Mesenchymal stem cell (in vitro differentiated cells and primary cell): ENCODE results near the gene ECM2.

Source experiments
- DNase-seq: peaks from one replicate; pipeline ENCODE4 v3.0.0-alpha.2; 2013
- H2AFZ ChIP-seq: one replicate; pipeline ENCODE4 v1.6.1; 2013; ENCODE audit warnings: low read depth, mild to moderate bottlenecking, control low read depth, inconsistent platforms, low read length, moderate library complexity
- H2AK5ac ChIP-seq: 2 replicates; pipeline ENCODE4 v1.6.1; 2013; ENCODE audit warnings: low read length, moderate library complexity, mild to moderate bottlenecking, inconsistent platforms; ENCODE audit not compliant: severe bottlenecking
- H2BK120ac ChIP-seq: one replicate; pipeline ENCODE4 v1.6.1; 2013; ENCODE audit warnings: low read depth, mild to moderate bottlenecking, inconsistent platforms, low read length, moderate library complexity
- H2BK12ac ChIP-seq, 2 experiments: one replicate each; pipeline ENCODE4 v1.6.1; 2013; ENCODE audit warnings: inconsistent platforms in 2 of 2, low read length in 2 of 2, mild to moderate bottlenecking in 2 of 2, moderate library complexity in 2 of 2, control low read depth in 1 of 2
- H2BK15ac ChIP-seq: one replicate; pipeline ENCODE4 v1.6.1; 2013; ENCODE audit warnings: mild to moderate bottlenecking, low read depth, inconsistent platforms; ENCODE audit not compliant: poor library complexity, severe bottlenecking
- H2BK5ac ChIP-seq: 2 replicates; pipeline ENCODE4 v1.6.1; 2013; ENCODE audit warnings: low read depth, mild to moderate bottlenecking, low read length, control low read depth, inconsistent platforms; ENCODE audit not compliant: poor library complexity, severe bottlenecking
- H3K14ac ChIP-seq, 2 experiments: one replicate each; pipeline ENCODE4 v1.6.1; 2013; ENCODE audit warnings: inconsistent platforms in 2 of 2, low read length in 2 of 2, control low read depth in 1 of 2, mild to moderate bottlenecking in 1 of 2, moderate library complexity in 1 of 2
- H3K18ac ChIP-seq, 2 experiments: one replicate each; pipeline ENCODE4 v1.6.1; 2013; ENCODE audit warnings: inconsistent platforms in 2 of 2, low read length in 2 of 2, control low read depth in 1 of 2, low read depth in 1 of 2, mild to moderate bottlenecking in 1 of 2
- H3K23ac ChIP-seq, 2 experiments: one replicate each; pipeline ENCODE4 v1.6.1; 2013; ENCODE audit warnings: inconsistent platforms in 2 of 2, low read length in 2 of 2, mild to moderate bottlenecking in 2 of 2, moderate library complexity in 2 of 2, control low read depth in 1 of 2
- H3K27ac ChIP-seq: 2 replicates; pipeline ENCODE4 v1.5.1; 2013; ENCODE audit warnings: mild to moderate bottlenecking, moderate library complexity, low read length, control low read depth, inconsistent platforms; ENCODE audit not compliant: poor library complexity, severe bottlenecking
- H3K27me3 ChIP-seq, 2 experiments: 2 replicates each; pipeline versions ENCODE4 v1.6.1 to v1.7.0; 2013; ENCODE audit warnings: low read length in 2 of 2, mild to moderate bottlenecking in 2 of 2, moderate library complexity in 2 of 2, control low read depth in 1 of 2, inconsistent platforms in 1 of 2; ENCODE audit not compliant: control insufficient read depth in 1 of 2, insufficient read depth in 1 of 2
- H3K36me3 ChIP-seq, 2 experiments: 2 replicates each; pipeline versions ENCODE4 v1.6.1 to v1.7.0; 2013; ENCODE audit warnings: low read length in 2 of 2, control low read depth in 1 of 2, inconsistent platforms in 1 of 2, low read depth in 1 of 2, mild to moderate bottlenecking in 1 of 2; ENCODE audit not compliant: insufficient read depth in 2 of 2, control insufficient read depth in 1 of 2
- H3K4ac ChIP-seq, 2 experiments: one replicate each; pipeline ENCODE4 v1.6.1; 2013; ENCODE audit warnings: inconsistent platforms in 2 of 2, low read length in 2 of 2, mild to moderate bottlenecking in 2 of 2, moderate library complexity in 2 of 2, control low read depth in 1 of 2, low read depth in 1 of 2
- H3K4me1 ChIP-seq: 2 replicates; pipeline ENCODE4 v1.6.1; 2013; ENCODE audit warnings: low read depth, low read length, control low read depth; ENCODE audit not compliant: control insufficient read depth, insufficient read depth
- H3K4me2 ChIP-seq: 2 replicates; pipeline ENCODE4 v1.6.1; 2013; ENCODE audit warnings: low read length, mild to moderate bottlenecking, inconsistent platforms; ENCODE audit not compliant: poor library complexity, severe bottlenecking
- H3K4me3 ChIP-seq, 2 experiments: 2 replicates each; pipeline versions ENCODE4 v1.5.1 to v1.7.0; 2013; ENCODE audit warnings: low read length in 2 of 2, mild to moderate bottlenecking in 2 of 2, control low read depth in 1 of 2, low read depth in 1 of 2; ENCODE audit not compliant: insufficient read depth in 1 of 2
- H3K79me1 ChIP-seq: replicated peaks from 2 replicates; pipeline ENCODE4 v1.6.1; 2013; ENCODE audit warnings: mild to moderate bottlenecking, control low read depth, low read length, inconsistent platforms; ENCODE audit not compliant: poor library complexity, severe bottlenecking
- H3K9ac ChIP-seq: 2 replicates; pipeline ENCODE4 v1.7.0; 2013; ENCODE audit warnings: mild to moderate bottlenecking, low read length, moderate library complexity
- H3K9me3 ChIP-seq: 2 replicates; pipeline ENCODE4 v1.7.0; 2013; ENCODE audit warnings: mild to moderate bottlenecking, low read length; ENCODE audit not compliant: control insufficient read depth
- H4K8ac ChIP-seq: one replicate; pipeline ENCODE4 v1.6.1; 2013; ENCODE audit warnings: inconsistent platforms, mild to moderate bottlenecking, low read length, moderate library complexity
- H4K91ac ChIP-seq: one replicate; pipeline ENCODE4 v1.6.1; 2013; ENCODE audit warnings: mild to moderate bottlenecking, low read length, inconsistent platforms
- WGBS: methylation state at CpG from one replicate; pipeline ENCODE4 v1.1.7; 2013; ENCODE audit warnings: mixed read lengths; 5-methylcytosine and 5-hydroxymethylcytosine counted together

The ECM2 gene

DNA sequence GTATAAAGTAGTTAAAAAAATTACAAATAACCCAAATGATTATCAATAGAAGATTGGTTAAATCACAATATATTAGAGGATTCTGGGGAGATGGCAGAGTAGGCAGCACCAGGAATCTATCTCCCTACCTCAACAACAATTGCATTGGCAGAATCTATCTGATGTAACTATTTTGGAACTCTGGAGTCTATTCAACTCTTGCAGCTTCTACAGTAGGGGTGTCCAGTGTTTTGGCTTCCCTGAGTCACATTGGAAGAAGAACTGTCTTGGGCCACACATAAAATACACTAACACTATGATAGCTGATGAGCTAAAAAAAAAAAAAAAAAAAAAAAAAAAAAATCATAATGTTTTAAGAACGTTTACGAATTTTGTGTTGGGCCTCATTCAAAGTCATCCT, 29.2 kb upstream of the ECM2 start:
- Histone ChIP-seq H3K14ac (no peak overlapping the region), H2BK15ac (no peak overlapping the region), H2BK12ac (no peak overlapping the region), H2BK5ac (no peak overlapping the region), H2BK120ac (no peak overlapping the region), H2AK5ac (no peak overlapping the region), H2AFZ (no peak overlapping the region), H3K4me2 (no peak overlapping the region), H3K9ac (no peak overlapping the region), H3K18ac (no peak overlapping the region), H3K9me3 (no peaks in the 10 kb centered on the region), H3K4me1 (peaks cover 3% of the 10 kb centered on the region), H3K27ac (no peak overlapping the region), H3K27me3 (no peaks in the 10 kb centered on the region), H3K4ac (no peak overlapping the region), H4K91ac (no peak overlapping the region), H3K36me3 (no peaks in the 10 kb centered on the region), H3K4me3 (no peak overlapping the region), H3K79me1 (no peaks in the 10 kb centered on the region), H3K23ac (no peak overlapping the region), H4K8ac (no peak overlapping the region)
- DNase-seq: peak; percentile 6
- WGBS: 91% methylated on average over 2 of the region's 2 CpGs

DNA sequence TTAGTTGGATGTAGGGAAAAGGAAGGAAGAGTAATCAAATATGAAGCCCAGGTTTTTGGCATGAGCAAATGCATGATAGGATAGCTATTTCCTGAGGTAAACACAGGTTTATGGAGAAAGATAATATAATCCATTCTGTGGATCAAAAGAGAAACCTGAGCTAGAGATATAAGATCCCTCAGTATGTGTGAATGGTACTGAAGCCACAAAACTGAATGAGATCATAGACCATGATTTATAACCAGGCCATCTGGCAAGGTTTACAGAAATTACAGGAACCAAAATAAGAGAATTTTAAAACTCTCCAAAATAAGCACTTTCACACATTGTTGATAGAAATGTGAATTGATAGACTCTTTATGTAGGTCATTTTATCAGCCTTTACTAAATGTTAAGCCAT, 28.7 kb upstream of the ECM2 start:
- no peak overlapping the region for H3K4me3 ChIP-seq
- H3K23ac ChIP-seq: no peak overlapping the region
- H4K91ac ChIP-seq: no peak overlapping the region
- DNase-seq: peak; percentile 55
- H3K36me3 ChIP-seq: no peaks in the 10 kb centered on the region
- H3K79me1 ChIP-seq: no peaks in the 10 kb centered on the region
- H2BK120ac ChIP-seq: no peak overlapping the region
- no peaks in the 10 kb centered on the region for H3K27me3 ChIP-seq
- H4K8ac ChIP-seq: no peak overlapping the region
- no peak overlapping the region for H3K9ac ChIP-seq
- no peak overlapping the region for H2BK15ac ChIP-seq
- no peak overlapping the region for H3K27ac ChIP-seq
- H3K4me1 ChIP-seq: peaks cover 3% of the 10 kb centered on the region
- H3K4ac ChIP-seq: no peak overlapping the region
- H3K14ac ChIP-seq: no peak overlapping the region
- H3K4me2 ChIP-seq: no peak overlapping the region
- no peak overlapping the region for H2BK5ac ChIP-seq
- H2AK5ac ChIP-seq: no peak overlapping the region
- no peak overlapping the region for H2BK12ac ChIP-seq
- no peak overlapping the region for H3K18ac ChIP-seq
- no peak overlapping the region for H2AFZ ChIP-seq
- H3K9me3 ChIP-seq: no peaks in the 10 kb centered on the region

DNA sequence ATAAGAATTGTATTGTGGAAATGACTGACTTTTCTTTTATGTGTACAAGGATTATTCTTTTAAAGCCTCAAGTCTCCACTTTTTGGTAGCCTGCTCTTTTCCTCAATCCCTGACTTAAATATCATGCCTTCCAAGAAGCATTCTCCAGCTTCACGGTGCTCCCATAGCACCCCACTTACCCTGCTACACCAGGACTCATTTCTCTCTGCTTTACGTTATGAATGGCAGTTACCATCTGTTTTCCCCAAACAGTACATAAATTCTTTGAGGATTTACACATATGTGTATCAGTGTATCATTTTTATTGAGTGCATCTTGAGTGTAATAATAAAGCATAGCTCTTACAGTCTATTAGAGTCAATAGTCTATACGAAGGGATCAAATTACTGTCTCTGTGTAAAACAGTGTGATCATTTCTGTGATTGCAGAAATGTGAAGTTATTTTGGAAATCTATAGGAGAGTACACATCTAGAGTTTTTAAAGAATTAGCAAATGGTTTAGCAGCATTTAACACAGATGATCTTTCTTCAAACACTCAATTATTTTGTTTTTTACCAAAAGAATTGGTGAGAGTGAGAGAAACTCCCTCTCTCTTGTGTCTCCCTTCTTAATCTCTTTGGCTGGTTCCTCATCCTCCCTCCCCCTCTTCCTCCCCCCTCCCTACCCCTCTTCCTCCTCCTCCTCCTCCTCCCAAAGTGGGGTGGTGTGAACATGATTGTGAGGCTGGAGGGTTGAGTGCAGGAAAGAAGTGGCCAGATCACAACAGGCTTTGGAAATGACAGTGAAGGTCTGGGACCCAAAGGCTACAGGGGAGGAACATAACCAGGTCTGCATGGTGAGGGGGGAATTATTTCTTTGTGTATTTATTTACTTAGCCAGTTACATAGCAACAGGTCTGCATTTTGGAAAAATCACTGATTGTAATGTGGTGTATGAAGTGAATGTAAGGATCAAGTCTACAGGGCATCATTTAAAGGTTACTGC, 27.6 kb upstream of the ECM2 start:
- Histone ChIP-seq H2BK5ac (no peak overlapping the region), H2AK5ac (no peak overlapping the region), H4K91ac (no peak overlapping the region), H2AFZ (no peak overlapping the region), H3K4me1 (peaks cover 3% of the 10 kb centered on the region), H3K4ac (no peak overlapping the region), H3K9me3 (no peaks in the 10 kb centered on the region), H2BK120ac (peak overlapping the region; percentile 34), H3K14ac (no peak overlapping the region), H4K8ac (no peak overlapping the region), H3K9ac (peak overlapping the region; percentile 50), H3K23ac (no peak overlapping the region), H2BK15ac (no peak overlapping the region), H3K18ac (no peak overlapping the region), H2BK12ac (no peak overlapping the region), H3K27ac (no peak overlapping the region), H3K27me3 (no peaks in the 10 kb centered on the region), H3K79me1 (no peaks in the 10 kb centered on the region), H3K4me2 (no peak overlapping the region), H3K36me3 (no peaks in the 10 kb centered on the region), H3K4me3 (no peak overlapping the region)
- WGBS: 71% methylated on average over 2 of the region's 3 CpGs
- peak; percentile 51 for DNase-seq

DNA sequence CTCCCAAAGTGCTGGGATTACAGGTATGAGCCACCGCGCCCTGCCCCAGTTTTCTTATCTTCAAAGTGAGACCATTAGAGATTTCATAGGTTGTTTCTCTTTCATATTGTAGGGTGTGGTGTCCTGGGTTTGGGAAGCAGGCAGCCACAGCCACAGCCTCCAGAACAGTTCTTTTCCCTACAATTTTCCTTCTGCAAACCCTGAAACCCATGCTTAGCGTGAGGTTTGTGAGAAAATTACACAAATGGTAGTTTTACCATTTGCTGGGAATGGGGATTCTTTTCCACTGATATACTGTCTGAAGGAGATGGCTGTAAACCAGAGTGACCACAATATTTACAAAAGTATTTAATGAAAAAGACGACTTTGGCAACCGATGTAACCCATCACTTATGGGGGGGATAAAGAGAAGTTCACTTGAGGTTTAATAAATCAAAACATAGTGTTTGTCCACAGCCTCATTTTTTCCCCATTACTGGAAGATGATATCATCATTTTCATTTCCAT, 26.7 kb upstream of the ECM2 start:
- Histone ChIP-seq H3K9ac (peak overlapping the region; percentile 50), H4K91ac (no peak overlapping the region), H2BK12ac (no peak overlapping the region), H3K79me1 (no peaks in the 10 kb centered on the region), H2AK5ac (no peak overlapping the region), H3K23ac (no peak overlapping the region), H3K27me3 (no peaks in the 10 kb centered on the region), H3K9me3 (no peaks in the 10 kb centered on the region), H2BK5ac (no peak overlapping the region), H3K4me2 (no peak overlapping the region), H3K14ac (no peak overlapping the region), H3K4me1 (peaks cover 3% of the 10 kb centered on the region), H3K4me3 (no peak overlapping the region), H3K18ac (no peak overlapping the region), H2BK120ac (no peak overlapping the region), H3K27ac (no peak overlapping the region), H2BK15ac (no peak overlapping the region), H4K8ac (no peak overlapping the region), H3K4ac (no peak overlapping the region), H2AFZ (no peak overlapping the region), H3K36me3 (no peaks in the 10 kb centered on the region)
- peak; percentile 73 for DNase-seq
- 100% methylated on average over 2 of the region's 5 CpGs for WGBS
